ENCODE results near the gene CCDC180. TPM values are rescaled to one million over a fixed set of nuclear protein-coding genes. Genes with fewer than 3 reads are reported as not detected.

Gene CCDC180
- total RNA-seq, 1 experiment from 2014 or later: 5.9 TPM

- no peak for TF ChIP-seq CTCF (IDR thresholded peaks at IDR 0.05; ENCODE audit: insufficient read depth in 1 of 2, low read depth in 1 of 2, low read length in 1 of 2, severe bottlenecking in 1 of 2, unreplicated experiment in 1 of 2)
- ChIA-PET CTCF (no interaction called here), POLR2A (no interaction called here)
- Histone ChIP-seq H3K4me1 (no peaks in the 10 kb centered on the region), H3K36me3 (ENCODE audit: control insufficient read depth, insufficient read depth, low read length) (no peaks in the 10 kb centered on the region; the same call in 1 of the 2 replicates), H3K27me3 (replicated peaks; ENCODE audit: control insufficient read depth, insufficient read depth, low read length) (no peaks in the 10 kb centered on the region), H3K4me3 (ENCODE audit: low read depth, low read length) (no peak overlapping the region), H3K9me3 (peaks cover 15% of the 10 kb centered on the region)
- Mint-ChIP-seq H3K36me3 (ENCODE audit: insufficient read depth, unreplicated experiment) (peaks cover 4% of the 10 kb centered on the region), H3K4me1 (ENCODE audit: low read depth, unreplicated experiment) (no peaks in the 10 kb centered on the region), H3K4me3 (ENCODE audit: unreplicated experiment) (no peak overlapping the region), H3K27ac (ENCODE audit: unreplicated experiment) (no peak overlapping the region), H3K9me3 (ENCODE audit: unreplicated experiment) (peaks cover 16% of the 10 kb centered on the region), H3K27me3 (ENCODE audit: insufficient read depth, unreplicated experiment) (no peaks in the 10 kb centered on the region)
- intact Hi-C loops (cut with micrococcal nuclease; ENCODE audit: unreplicated experiment): no loop called here
- no peak for DNase-seq
- BruUV-seq (replicated peaks): no TSS peak
Measured at GRCh38 chr9:97297889-97298288, 9.6 kb upstream of the CCDC180 start.

DNA sequence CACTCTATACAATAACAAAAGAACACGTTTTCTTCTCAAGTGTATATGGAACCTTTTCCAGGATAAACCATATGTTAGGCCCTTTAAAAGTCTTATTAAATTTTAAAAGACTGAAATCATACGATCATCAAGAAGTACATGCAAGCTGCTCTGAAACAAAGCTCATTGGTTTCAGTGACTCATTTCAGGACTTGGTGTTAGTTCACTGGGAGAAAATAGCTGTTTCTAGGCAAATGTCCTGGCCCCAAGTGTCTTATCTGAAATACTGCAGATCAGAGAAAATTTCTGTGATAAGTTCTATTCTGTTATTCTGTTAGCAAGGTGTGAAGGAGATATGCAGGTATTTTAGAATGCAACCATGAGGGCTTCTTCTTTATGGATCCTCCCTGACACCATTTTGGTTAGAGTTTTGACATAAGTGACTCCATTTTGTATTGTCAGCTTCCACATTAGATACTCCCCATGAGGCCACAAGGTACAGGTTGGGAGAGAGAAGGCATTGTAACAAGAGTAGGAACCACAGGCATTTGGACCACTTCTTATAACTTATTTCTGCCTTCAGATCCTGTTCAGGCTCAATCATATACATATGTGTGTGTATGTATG, 7.5 kb upstream of the CCDC180 start:
- H3K27me3 Mint-ChIP-seq (ENCODE audit: insufficient read depth, unreplicated experiment): no peaks in the 10 kb centered on the region
- no peaks in the 10 kb centered on the region for H3K4me1 Mint-ChIP-seq (ENCODE audit: low read depth, unreplicated experiment)
- H3K9me3 Mint-ChIP-seq (ENCODE audit: unreplicated experiment): peaks cover 22% of the 10 kb centered on the region
- no peaks in the 10 kb centered on the region for H3K36me3 ChIP-seq (ENCODE audit: control insufficient read depth, insufficient read depth, low read length)
- no peaks in the 10 kb centered on the region for H3K36me3 Mint-ChIP-seq (ENCODE audit: insufficient read depth, unreplicated experiment)
- DNase-seq: no peak
- POLR2A ChIA-PET: no interaction called here
- no TSS peak for BruUV-seq (replicated peaks)
- peaks cover 15% of the 10 kb centered on the region for H3K9me3 ChIP-seq
- no peak overlapping the region for H3K27ac Mint-ChIP-seq (ENCODE audit: unreplicated experiment)
- no peak for TF ChIP-seq CTCF (IDR thresholded peaks at IDR 0.05; ENCODE audit: insufficient read depth in 1 of 2, low read depth in 1 of 2, low read length in 1 of 2, severe bottlenecking in 1 of 2, unreplicated experiment in 1 of 2)
- H3K4me1 ChIP-seq: no peaks in the 10 kb centered on the region
- intact Hi-C loops (cut with micrococcal nuclease; ENCODE audit: unreplicated experiment): loop anchor here (10.0 kb wide), 1 partner anchor 55 kb away; no protein-coding TSS in a partner anchor
- no peak overlapping the region for H3K4me3 Mint-ChIP-seq (ENCODE audit: unreplicated experiment)
- CTCF ChIA-PET: no interaction called here
- no peak overlapping the region for H3K4me3 ChIP-seq (ENCODE audit: low read depth, low read length)
- no peaks in the 10 kb centered on the region for H3K27me3 ChIP-seq (replicated peaks; ENCODE audit: control insufficient read depth, insufficient read depth, low read length)

- TF ChIP-seq CTCF (IDR thresholded peaks at IDR 0.05; ENCODE audit: insufficient read depth in 1 of 2, low read depth in 1 of 2, low read length in 1 of 2, severe bottlenecking in 1 of 2, unreplicated experiment in 1 of 2): no peak
- Histone ChIP-seq H3K36me3 (ENCODE audit: control insufficient read depth, insufficient read depth, low read length) (no peaks in the 10 kb centered on the region), H3K27me3 (replicated peaks; ENCODE audit: control insufficient read depth, insufficient read depth, low read length) (no peaks in the 10 kb centered on the region), H3K4me1 (no peaks in the 10 kb centered on the region), H3K9me3 (peaks cover 15% of the 10 kb centered on the region), H3K4me3 (ENCODE audit: low read depth, low read length) (no peak overlapping the region)
- intact Hi-C loops (cut with micrococcal nuclease; ENCODE audit: unreplicated experiment): loop anchor here (10.0 kb wide), 1 partner anchor 54 kb away; no protein-coding TSS in a partner anchor
- CTCF ChIA-PET: no interaction called here
- no peaks in the 10 kb centered on the region for H3K27me3 Mint-ChIP-seq (ENCODE audit: insufficient read depth, unreplicated experiment)
- H3K4me3 Mint-ChIP-seq (ENCODE audit: unreplicated experiment): no peak overlapping the region
- H3K4me1 Mint-ChIP-seq (ENCODE audit: low read depth, unreplicated experiment): no peaks in the 10 kb centered on the region
- BruUV-seq (replicated peaks): no TSS peak
- POLR2A ChIA-PET: no interaction called here
- no peaks in the 10 kb centered on the region for H3K36me3 Mint-ChIP-seq (ENCODE audit: insufficient read depth, unreplicated experiment)
- H3K27ac Mint-ChIP-seq (ENCODE audit: unreplicated experiment): no peak overlapping the region
- H3K9me3 Mint-ChIP-seq (ENCODE audit: unreplicated experiment): peaks cover 22% of the 10 kb centered on the region
- DNase-seq: no peak
Measured at GRCh38 chr9:97300586-97300985, 6.9 kb upstream of the CCDC180 start.
